NCI-H1092 (cell line): ENCODE measurements around the gene MAP4K5.
"Not testable (repeated sequence)": the region's sequence is repeated elsewhere in the genome, so short reads cannot be mapped to it uniquely, and the experiment has no call there.

Experiments used
- DNase-seq: peaks from one replicate; lab custom pipeline; 2025; lab: John Stamatoyannopoulos, UW

The MAP4K5 gene

DNA sequence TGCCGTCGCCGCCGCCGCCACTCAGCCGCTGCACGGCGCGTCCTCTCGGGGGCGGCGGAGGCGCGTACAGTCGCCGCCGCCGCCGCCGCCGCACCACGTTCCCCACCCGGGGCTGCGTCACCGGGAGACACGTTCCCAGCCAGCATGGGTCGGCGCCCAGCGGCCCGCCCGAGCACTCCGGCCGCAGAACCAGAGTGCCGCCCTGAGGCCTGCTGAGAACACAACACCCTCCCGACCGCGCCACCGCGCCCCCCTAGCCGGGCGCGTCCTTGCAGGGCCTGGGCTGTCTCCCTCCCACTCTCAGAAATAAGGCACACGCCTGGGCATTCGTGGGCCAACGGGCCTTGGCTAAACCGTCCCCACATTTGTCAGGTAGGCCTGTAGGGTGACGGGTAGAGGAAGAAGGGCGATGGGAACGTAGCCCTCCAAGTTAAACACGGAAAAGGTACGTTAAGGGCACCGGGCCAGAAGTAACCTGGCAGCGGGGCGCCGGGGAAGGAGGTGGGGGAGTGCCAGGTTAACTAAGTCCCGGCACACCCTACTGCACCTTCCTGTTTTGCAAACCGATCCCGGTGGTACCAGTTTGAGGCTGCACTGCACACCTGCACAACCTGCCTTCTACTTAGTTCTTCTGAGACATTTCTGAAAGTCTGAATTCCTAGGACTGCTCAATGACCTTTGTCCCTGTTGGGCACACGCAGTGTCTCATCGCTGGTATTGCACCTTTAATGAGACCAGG is at the start of gene MAP4K5:
MAP4K5 (minus strand) TSS at position 68 of the 739 bp plus-strand sequence. CDS start 520 bp downstream, outside the sequence.
- DNase-seq: peak; percentile 87

DNA sequence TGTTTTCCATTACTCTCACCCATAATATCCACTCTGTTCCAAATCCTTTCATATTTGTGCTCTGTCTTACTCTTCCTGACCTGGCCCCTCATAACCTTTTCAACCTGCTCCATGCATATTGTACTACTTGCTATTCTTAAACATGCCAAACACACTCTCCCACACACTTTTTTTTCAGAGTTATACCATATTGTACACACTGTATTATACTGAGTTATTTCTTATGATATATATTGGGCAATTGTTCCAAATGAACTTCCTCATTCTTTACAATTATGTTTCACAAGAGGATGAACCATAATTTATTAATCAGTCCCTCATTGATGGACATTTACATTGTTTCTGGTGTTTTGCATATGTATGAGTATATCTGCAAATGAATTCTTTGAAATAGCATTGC is 46.1 kb upstream of the MAP4K5 start:
- DNase-seq: no peak

DNA sequence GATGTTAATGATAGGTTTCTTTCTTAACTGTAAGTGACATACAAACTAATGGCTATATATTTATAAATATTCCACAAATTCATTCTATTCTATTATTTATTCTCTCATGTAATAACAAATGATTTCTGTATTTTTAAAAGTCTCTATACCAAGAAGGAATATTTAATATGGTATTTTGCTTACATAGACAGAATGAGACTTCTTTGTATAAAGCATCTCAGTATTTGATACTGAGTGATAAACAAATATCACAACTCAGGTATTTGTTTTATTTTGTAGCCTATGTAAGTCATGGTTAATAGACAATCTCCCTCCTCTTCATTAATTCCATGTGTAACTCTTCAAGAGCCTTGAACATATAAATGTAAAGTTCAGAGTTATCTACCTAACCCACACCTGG is 45.6 kb upstream of the MAP4K5 start:
- no peak for DNase-seq

DNA sequence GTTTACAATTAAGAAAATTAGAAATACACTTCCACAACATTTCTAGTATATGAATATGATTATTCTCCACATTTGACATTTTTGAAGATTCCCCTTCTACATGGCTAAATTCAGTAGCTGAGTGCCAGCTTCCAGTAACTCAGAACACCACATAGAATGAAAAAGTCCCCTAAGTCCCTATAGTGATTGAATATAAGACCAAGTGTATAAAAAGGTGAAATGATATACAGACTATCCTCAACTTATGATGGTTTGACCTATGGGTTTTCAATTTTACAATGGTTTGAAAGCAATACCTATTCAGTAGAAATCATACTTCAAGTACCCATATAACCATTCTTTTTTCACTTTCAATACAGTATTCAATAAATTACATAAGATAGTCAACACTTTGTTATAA is 43.4 kb upstream of the MAP4K5 start:
- DNase-seq: no peak

DNA sequence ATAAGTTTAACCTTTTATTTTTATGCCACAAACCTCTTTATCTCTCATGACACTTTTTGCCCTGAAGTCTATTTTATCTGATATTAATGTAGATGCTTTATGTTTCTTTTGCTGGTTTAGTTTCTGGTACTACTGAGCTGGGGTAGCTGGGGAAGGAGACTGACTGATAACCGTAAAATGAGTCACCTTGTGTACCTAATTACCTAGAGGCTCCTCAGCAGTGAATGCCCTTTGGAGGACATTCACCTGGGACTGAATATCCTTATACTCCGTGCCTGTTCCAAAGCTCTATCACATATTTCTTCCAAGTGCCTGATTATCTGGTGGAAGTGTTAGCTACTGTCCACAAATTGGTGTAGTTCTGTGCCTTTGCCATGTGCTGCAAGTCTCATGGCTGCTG is 41.5 kb upstream of the MAP4K5 start:
- no peak for DNase-seq

DNA sequence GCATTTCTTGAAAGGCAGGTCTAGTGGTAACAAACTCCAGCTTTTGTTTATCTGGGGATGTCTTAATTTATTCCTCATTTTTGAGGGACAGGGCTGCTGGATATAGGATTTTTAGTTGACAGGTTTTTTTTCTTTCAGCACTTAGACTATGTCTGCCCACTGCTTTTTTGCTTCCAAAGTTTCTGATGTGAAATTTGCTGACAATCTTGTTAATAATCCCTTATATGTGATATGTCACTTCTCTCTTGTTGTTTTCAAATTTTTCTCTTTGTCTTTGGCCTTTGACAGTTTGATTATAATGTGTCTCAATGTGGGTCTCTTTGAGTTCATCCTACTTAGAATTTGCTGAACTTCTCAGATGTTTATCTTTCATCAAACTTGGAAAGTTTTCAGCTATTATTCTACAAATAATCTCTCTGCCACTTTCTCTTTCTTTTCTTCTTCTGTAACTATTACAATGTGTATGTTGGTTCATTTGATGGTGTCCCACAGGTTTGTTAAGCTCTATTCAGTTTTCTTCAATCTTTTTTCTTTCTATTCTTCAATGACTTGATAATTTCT is 37.4 kb upstream of the MAP4K5 start:
- no peak for DNase-seq

DNA sequence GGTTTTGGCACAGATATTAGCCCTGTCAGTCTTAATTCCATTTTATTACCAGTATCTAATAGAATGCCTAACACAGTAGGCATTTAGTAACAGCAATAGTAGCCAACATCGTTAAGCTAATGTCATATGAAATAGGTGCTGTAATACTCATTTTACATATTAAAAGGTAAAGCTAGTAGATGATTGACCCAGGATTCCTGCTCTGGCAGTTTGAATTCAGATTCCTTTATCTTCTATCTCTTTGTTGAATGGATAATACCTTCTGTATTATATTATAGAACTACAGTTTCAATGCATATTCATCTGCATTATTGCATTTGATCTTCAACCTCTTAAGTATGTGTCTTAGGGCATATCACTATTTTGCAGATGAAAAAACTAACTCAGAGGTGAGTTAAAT is 30.5 kb upstream of the MAP4K5 start:
- no peak for DNase-seq

DNA sequence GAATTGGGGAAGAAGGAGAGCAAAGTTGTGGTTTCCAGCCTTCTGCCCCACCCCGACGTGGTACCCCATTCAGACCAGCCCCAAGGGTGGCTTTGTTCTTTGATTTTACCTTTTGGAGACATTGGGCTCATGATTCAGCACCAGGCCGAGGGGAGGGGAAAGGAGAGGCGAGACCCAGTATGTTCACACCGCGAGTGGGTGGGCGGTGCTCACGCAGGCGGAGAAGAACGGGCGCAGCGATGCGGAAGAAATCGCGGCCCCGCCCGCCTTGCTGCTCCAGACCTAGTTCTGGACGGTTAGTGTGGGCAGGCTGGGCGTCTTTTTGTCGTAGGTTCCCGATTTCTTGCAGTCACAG is 28.5 kb upstream of the MAP4K5 start:
- peak; percentile 65 for DNase-seq

DNA sequence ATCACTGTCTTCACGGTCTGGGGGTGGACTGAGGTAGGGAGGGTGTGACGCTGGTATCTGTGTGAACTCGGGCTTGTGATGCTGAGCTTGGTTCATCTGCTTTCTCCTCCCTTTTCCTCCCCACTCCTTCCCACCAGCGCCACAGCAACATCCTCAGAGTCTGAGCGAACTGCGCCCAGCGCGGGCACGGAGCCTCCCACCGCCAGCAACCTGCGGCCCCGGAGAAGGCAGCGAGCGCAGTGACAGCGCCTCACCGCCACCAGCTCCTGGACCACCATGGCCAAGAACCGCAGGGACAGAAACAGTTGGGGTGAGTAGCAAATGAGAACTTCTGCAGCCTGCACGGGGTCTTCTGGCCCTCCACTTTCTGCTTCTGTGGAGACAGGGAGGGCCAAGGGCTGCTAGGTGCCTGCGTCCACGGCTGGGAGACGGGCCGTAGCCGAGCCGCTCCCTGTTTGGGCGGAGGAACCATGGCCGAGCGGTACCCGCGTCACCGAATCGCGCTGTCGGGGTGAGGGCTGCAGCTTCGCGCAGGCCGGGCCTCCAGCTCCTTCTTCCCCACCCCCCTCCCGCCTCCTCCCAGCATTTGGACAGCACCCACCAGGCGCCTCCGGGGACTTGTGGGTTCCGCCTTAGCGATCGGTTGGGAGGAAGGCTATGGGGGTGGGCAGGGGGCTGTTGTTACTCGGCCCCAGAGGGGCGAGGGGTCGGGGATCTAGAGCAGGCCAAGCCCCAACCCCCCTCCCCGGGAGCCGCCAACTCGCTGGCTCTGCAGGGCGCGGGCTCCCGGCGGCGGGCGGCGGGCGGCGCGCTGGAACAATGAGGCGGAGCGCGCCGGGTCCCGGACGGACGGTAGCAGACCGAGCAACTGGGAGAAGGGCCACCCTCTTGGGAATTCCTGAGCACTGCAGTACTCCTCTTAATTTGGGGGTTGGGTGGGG is 27.9 kb upstream of the MAP4K5 start, which contains the start of gene ATL1:
ATL1 (plus strand) TSS at position 156 of the 941 bp plus-strand sequence; CDS start at position 277, 121 bp downstream.
- DNase-seq: peak; percentile 79

DNA sequence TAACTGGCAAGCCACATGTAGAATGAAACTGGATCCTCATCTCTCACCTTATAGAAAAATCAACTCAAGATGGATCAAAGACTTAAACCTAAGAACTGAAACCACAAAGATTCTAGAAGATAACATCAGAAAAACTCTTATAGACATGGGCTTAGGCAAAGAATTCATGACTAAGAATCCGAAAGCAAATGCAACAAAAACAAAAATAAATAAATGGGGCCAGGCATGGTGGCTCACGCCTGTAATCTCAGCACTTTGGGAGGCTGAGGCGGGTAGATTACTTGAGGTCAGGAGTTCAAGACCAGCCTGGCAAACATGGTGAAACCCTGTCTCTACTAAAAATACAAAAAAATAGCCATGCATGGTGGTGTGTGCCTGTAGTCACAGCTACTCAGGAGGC is 20.4 kb upstream of the MAP4K5 start:
- not testable (repeated sequence) for DNase-seq

DNA sequence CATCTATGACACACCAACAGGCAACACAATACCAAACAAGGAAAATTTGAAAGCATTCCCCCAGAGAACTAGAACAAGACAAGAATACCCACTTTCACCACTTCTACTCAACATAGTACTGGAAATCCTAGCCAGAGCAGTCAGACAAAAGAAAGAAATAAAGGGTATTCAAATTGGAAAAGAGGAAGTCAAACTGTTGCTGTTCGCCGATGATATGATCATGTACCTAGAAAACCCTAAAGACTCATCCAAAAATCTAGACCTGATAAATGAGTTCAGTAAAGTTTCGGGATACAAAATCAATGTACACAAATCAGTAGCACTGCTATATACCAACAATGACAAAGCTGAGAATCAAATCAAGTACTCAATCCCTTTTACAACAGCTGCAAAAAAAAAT is 19.5 kb upstream of the MAP4K5 start:
- DNase-seq: no peak

DNA sequence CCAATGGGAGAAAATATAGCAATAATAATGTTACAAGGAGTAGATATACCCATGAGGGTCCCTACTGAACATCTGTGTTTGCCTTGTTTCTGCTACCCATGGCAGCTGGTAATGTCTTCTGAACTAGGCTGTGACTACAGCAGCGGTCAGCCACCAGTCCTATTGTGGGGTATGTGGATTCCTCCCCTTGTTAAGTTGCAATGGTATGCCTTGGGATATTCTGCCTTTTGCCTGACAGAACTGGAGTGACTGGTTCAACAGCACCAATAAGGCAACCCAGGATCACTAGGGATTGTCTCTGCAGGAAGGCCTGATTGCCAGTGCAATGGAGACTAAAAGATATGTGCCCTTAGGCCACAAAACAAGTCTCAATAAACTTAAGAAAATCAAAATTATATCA is 17.9 kb upstream of the MAP4K5 start:
- DNase-seq: no peak

DNA sequence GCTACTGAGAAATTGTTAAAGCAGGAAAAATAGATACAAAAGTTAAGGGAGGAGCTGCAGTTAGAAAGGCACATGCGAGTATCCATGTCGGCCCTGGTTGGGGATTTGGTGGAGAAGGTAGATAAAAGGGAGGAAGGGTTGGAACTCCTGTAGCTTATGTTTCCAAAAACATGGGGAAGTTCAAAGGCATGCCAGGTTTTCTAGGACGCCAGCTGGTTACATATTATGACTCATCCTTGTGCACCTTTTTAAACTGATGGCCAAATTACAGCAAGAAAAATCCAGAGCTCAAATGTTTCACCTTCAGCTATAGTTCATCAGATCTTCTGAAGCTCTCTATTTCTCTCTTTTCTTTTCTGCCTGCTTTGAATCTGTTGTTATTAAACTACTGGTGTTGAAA is 13.2 kb upstream of the MAP4K5 start:
- DNase-seq: no peak

DNA sequence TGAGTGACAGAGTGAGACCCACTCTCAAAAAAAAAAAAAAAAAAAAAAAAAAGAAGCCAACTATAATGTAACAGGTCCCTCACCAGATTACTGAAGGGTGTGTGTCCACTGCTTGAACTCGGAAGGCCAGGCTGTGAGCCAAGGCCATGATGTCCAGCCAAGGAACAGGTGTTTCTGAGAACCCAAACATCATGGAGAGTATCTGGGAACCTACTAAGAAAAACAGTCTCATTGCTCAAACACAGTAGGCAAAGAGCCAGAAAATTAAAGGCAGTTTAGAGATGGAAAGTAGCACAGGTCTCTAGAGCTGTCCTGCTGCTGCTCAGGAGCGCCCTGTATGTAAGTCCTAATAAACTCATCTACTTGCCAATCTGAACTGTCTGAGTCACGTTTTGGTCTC is 12.5 kb upstream of the MAP4K5 start:
- no peak for DNase-seq

DNA sequence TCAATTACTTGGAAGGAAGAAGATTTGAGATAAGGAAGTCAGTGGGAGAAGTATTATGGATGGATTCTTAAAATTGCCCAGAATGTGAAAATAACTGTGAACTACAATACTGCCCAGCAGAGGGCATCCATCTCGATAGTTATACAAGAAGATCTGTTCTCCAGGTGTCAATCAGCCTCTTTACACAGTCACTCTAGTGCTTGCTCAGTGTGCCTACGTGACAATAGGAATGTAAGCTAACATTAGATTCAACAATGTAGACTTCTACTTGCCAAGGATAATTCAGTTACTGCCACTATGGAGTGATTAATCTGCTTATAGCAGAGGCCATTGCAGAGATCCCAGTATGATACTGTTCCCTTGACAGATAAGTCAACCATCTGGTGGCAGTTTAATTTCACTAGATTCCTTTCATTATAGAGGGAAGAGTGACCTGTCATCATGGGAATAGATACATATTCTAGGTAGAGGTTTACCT is 10.6 kb upstream of the MAP4K5 start:
- DNase-seq: peak; percentile 46

DNA sequence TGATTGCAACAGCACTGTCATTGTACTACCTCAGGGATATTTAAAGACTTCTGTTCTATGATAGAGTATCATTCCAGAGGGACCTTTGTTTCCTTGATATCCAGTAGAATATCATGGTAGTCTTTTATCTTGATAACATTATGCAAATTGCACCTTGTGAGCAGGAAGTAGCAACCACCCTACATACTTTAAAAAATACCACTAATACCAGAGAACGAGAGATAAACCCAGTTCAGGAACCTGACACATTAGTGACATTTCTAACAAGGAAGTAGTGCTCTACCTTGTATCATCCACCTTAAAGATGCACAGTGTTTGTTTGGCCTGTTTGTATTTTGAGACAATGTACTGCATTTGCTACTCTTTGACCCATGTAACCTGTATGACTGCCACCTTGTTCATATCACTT is 8.8 kb upstream of the MAP4K5 start:
- DNase-seq: no peak

DNA sequence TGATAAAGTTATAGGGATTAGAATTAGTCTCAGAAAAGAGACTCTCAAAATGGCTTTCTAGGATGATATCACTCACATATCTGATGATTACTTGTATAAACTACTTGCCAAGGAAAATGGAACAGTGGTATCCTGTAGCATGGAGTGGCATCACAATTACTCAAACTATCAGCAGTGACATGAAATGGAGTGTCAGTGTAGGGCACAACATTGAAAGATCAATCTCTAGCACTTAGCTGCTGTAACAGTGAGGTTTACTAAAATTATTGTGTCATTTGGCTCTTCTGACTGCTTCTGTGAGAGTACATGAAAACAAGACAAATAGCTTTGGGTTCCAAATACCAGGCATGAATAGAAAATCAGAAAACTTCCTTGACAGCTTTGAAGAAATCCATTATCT is 6.7 kb upstream of the MAP4K5 start:
- no peak for DNase-seq

DNA sequence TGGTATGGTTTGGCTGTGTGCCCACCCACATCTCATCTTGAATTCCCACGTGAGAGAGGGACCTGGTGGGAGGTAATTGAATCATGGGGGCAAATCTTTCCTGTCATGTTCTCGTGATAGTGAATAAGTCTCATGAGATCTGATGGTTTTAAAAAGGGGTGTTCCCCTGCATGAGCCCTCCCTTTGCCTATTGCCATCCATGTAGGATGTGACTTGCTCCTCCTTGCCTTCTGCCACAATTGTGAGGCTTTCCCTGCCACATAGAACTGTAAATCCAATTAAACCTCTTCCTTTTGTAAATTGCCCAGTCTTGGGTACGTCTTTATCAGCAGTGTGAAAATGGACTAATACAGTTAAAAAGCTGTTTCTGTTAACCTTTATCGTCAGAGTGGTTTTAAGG is 5.7 kb upstream of the MAP4K5 start:
- not testable (repeated sequence) for DNase-seq

DNA sequence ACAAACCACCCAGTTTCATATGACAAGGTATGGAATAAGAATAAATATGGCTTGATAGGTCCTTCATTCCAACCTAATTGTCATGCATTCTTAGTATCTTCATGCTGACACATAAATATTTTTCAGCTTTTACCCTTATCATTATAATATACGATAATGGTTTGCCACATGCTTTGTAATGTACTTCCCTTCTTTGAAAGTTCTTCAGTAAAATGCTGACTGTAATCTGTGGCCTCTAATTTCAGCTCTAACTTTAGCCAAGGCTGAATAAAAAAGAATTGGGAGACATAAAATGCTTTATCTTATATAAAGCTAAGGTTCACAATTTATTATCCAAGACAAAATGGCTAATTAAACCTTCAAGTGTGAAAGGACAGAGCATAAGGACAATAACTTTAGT is 2.6 kb upstream of the MAP4K5 start:
- no peak for DNase-seq

DNA sequence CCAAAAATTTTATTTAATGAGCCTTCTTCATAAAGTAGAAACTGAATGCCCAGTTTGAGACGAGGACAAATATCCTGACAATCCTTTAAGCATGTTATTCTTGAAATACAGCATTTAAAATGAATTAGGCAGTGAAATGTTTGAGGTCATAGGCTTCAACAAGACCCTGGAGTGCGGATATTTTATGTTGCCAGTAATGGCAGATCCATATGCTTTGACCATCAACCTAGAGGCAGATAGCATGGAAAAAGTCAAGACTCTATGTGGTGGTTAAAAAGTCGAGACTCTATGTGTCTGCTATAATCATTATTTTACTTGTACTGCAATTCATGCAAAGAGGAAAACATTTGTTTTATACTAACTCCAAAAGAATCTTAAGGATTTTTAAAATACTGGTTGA is 2.0 kb upstream of the MAP4K5 start:
- no peak for DNase-seq

DNA sequence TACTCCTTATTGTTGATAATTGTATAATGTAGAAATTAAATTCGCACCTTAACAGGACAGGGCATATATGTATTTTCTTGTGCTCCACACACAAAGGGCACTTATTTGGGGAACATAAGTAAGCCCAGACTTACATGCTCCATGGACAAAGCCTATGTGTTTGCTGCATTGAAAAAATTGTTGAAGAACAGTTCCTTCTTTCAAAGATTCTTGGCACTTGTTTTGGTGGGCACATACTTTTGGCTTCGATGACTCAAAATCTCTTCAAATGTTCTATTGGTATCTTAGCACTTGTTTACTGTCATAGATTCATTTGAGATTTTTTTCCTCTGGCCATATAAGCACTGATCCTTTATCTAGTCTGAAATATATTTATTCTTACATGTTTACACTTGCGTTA is 1.4 kb upstream of the MAP4K5 start:
- no peak for DNase-seq

DNA sequence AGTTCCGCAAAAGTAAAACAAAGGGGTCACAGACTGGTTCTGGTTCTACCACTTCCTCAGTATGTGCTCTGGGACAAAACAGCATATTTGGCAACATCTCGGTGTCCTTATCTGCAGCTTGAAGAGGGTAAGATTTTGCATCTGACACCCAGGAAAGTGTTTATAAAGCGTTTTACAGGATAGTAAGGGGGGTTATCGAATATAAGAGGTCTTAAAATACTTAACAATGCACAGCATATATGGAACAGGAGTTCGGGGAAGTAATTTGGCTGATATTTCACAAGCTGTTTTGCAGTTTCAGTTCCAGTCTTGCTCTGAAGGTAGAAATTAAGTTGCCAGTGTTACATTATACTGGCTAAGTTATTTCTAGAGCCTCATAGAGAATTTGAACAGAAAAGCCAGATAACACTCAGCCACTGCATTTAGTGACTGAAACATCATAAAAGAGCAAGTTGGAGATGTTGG is 904 bp upstream of the MAP4K5 start:
- no peak for DNase-seq
